ENCODE results near the gene GOT2.
"Not testable (repeated sequence)": the region's sequence is repeated elsewhere in the genome, so short reads cannot be mapped to it uniquely, and the experiment has no call there.

DNA sequence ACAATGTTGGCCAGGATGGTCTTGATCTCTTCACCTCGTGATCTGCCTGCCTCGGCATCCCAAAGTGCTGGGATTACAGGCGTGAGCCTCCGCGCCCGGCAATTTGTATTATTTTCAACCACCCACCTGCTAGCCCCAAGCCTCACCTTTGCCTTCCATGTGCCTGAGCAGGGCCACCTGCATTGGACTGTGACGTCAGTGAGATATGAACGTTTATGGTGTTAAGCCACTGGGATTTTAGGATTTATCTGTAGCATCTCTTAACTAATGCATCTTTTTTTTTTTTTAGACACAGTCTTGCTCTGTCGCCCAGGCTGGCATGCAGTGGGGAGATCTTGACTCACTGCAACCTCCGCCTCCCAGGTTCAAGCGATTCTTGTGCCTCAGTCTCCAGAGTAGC, 74.2 kb downstream of the GOT2 start:
- not testable (repeated sequence) for TF ChIP-seq POLR2A (IDR thresholded peaks at IDR 0.05)
- TF ChIP-seq, protein P1, sequence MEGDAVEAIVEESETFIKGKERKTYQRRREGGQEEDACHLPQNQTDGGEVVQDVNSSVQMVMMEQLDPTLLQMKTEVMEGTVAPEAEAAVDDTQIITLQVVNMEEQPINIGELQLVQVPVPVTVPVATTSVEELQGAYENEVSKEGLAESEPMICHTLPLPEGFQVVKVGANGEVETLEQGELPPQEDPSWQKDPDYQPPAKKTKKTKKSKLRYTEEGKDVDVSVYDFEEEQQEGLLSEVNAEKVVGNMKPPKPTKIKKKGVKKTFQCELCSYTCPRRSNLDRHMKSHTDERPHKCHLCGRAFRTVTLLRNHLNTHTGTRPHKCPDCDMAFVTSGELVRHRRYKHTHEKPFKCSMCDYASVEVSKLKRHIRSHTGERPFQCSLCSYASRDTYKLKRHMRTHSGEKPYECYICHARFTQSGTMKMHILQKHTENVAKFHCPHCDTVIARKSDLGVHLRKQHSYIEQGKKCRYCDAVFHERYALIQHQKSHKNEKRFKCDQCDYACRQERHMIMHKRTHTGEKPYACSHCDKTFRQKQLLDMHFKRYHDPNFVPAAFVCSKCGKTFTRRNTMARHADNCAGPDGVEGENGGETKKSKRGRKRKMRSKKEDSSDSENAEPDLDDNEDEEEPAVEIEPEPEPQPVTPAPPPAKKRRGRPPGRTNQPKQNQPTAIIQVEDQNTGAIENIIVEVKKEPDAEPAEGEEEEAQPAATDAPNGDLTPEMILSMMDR (IDR thresholded peaks at IDR 0.05): not testable (repeated sequence)

Data from sigmoid colon (tissue), 3 donors.